HG02623 (cell line): ENCODE results near the gene TIMM13.
"Not testable (repeated sequence)": the region's sequence is repeated elsewhere in the genome, so short reads cannot be mapped to it uniquely, and the experiment has no call there.

Source experiments
- ATAC-seq: cut with Tn5 transposase; IDR thresholded peaks from one replicate; pipeline ENCODE4 v1.9.1; 2021; ENCODE audit warnings: moderate library complexity; ENCODE audit not compliant: unreplicated experiment

The TIMM13 gene

GRCh38 chr19:2427429-2428320 lies at the start of gene TIMM13:
TIMM13 (minus strand) TSS chr19:2427586; CDS start chr19:2427533, 53 bp downstream.
- peak; percentile 64 for ATAC-seq

GRCh38 chr19:2476451-2477140 lies 49.2 kb upstream of the TIMM13 start:
- peak; percentile 11 for ATAC-seq

- ATAC-seq = peak; percentile 42
These were observed 48.5 kb upstream of the TIMM13 start, which contains the start of gene GADD45B for GRCh38 chr19:2475702-2476450. GADD45B (plus strand) TSS chr19:2476127; CDS start chr19:2476359, 232 bp downstream.

- ATAC-seq = peak; percentile 3
These were observed 47.8 kb upstream of the TIMM13 start for GRCh38 chr19:2475018-2475701.

GRCh38 chr19:2474232-2475017 lies 47.0 kb upstream of the TIMM13 start:
- peak; percentile 20 for ATAC-seq

- ATAC-seq = not testable (repeated sequence)
These were observed 42.5 kb upstream of the TIMM13 start for GRCh38 chr19:2469915-2470200.

GRCh38 chr19:2469102-2469914 lies 41.9 kb upstream of the TIMM13 start:
- no peak for ATAC-seq

- no peak for ATAC-seq
These were observed 41.2 kb upstream of the TIMM13 start for GRCh38 chr19:2468596-2468995.

GRCh38 chr19:2464389-2464788 lies 37.0 kb upstream of the TIMM13 start:
- ATAC-seq = no peak

GRCh38 chr19:2463694-2464093 lies 36.3 kb upstream of the TIMM13 start:
- not testable (repeated sequence) for ATAC-seq

GRCh38 chr19:2462635-2463421 lies 35.4 kb upstream of the TIMM13 start:
- ATAC-seq = no peak

GRCh38 chr19:2461751-2462634 lies 34.6 kb upstream of the TIMM13 start:
- ATAC-seq = no peak

GRCh38 chr19:2460245-2460644 lies 32.9 kb upstream of the TIMM13 start:
- no peak for ATAC-seq

- not testable (repeated sequence) for ATAC-seq
These were observed 31.4 kb upstream of the TIMM13 start for GRCh38 chr19:2458776-2459175.

GRCh38 chr19:2458054-2458453 lies 30.7 kb upstream of the TIMM13 start:
- no peak for ATAC-seq

- no peak for ATAC-seq
These were observed 30.1 kb upstream of the TIMM13 start for GRCh38 chr19:2457394-2458037.
